PFSK-1 (cell line): ENCODE data around the gene FBXW11.

Experiments used
- FOXP2 ChIP-seq: optimal IDR thresholded peaks from 2 replicates; pipeline ENCODE3; 2011; ENCODE audit warnings: borderline replicate concordance, control low read depth, inconsistent platforms; ENCODE audit not compliant: insufficient read depth; ENCODE audit errors: extremely low read length, extremely low read depth
- POLR2AphosphoS5 ChIP-seq: IDR thresholded peaks from 2 replicates; pipeline ENCODE4 v1.6.1; 2012; ENCODE audit warnings: low read depth, mild to moderate bottlenecking, control low read depth, low read length, moderate library complexity
- SIN3A ChIP-seq: IDR thresholded peaks from 2 replicates; pipeline ENCODE4 v1.6.1; 2012; ENCODE audit warnings: mild to moderate bottlenecking, low read length, moderate library complexity, borderline replicate concordance; ENCODE audit not compliant: insufficient read depth
- TAF1 ChIP-seq: IDR thresholded peaks from 2 replicates; pipeline ENCODE4 v1.6.1; 2012; ENCODE audit warnings: low read length, control low read depth, borderline replicate concordance; ENCODE audit not compliant: insufficient read depth
- TF ChIP-seq, protein P1 (sequence below), 2 experiments: IDR thresholded peaks; 2 replicates each; pipeline versions ENCODE4 v1.6.1 to v1.8.0; 2011 to 2012; ENCODE audit warnings: low read depth in 2 of 2, low read length in 2 of 2, control low read depth in 1 of 2, inconsistent platforms in 1 of 2, mild to moderate bottlenecking in 1 of 2, moderate library complexity in 1 of 2; ENCODE audit not compliant: insufficient read depth in 1 of 2

FBXW11 gene

DNA sequence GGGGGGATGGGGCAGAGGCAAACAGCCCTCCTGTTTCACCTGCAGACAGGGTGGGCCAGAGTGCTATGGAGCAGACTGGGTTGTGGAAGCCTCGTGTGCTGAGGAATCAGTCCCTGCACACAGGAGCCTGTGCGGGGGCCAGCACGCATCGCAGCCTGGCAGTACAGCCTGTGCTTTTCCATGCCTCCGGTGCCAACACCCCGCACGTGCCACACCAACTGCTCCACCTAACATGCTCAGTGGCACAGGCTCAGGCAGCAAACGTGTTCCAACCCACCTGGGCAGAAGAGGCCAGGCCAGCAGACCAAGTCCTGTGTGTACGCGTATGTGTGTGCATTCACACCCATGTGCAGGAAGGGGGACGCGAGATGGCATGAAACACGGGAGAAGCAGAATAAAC is 37.4 kb upstream of the FBXW11 start:
- TF ChIP-seq, protein P1, sequence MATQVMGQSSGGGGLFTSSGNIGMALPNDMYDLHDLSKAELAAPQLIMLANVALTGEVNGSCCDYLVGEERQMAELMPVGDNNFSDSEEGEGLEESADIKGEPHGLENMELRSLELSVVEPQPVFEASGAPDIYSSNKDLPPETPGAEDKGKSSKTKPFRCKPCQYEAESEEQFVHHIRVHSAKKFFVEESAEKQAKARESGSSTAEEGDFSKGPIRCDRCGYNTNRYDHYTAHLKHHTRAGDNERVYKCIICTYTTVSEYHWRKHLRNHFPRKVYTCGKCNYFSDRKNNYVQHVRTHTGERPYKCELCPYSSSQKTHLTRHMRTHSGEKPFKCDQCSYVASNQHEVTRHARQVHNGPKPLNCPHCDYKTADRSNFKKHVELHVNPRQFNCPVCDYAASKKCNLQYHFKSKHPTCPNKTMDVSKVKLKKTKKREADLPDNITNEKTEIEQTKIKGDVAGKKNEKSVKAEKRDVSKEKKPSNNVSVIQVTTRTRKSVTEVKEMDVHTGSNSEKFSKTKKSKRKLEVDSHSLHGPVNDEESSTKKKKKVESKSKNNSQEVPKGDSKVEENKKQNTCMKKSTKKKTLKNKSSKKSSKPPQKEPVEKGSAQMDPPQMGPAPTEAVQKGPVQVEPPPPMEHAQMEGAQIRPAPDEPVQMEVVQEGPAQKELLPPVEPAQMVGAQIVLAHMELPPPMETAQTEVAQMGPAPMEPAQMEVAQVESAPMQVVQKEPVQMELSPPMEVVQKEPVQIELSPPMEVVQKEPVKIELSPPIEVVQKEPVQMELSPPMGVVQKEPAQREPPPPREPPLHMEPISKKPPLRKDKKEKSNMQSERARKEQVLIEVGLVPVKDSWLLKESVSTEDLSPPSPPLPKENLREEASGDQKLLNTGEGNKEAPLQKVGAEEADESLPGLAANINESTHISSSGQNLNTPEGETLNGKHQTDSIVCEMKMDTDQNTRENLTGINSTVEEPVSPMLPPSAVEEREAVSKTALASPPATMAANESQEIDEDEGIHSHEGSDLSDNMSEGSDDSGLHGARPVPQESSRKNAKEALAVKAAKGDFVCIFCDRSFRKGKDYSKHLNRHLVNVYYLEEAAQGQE (IDR thresholded peaks at IDR 0.05; ENCODE audit: insufficient read depth in 1 of 2, low read depth in 2 of 2, low read length in 2 of 2) = no peak
- no peak for TF ChIP-seq FOXP2
- TF ChIP-seq TAF1 = no peak
- TF ChIP-seq POLR2AphosphoS5 = no peak
- TF ChIP-seq SIN3A = no peak

DNA sequence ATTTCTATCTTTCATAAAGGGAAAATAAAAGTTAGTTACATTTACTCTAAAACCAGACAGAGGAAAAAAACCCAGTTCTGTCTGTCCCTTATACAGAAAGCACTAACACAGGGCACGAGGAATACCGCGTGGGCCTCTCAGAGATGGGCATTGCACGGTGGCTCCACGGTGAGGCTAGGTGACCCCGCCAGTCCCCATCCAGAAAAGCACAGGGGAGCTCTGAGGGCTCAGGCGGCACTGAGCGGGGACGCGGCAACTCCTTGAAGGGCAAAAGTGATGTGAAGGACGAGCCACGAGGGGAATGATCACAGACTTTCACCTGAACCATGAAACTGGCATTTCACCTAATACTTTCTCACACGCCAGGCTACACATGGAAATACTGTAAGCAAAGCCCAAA is 35.7 kb upstream of the FBXW11 start:
- TF ChIP-seq TAF1 (no peak), POLR2AphosphoS5 (no peak), FOXP2 (no peak), SIN3A (no peak)
- TF ChIP-seq, protein P1 (IDR thresholded peaks at IDR 0.05; ENCODE audit: insufficient read depth in 1 of 2, low read depth in 2 of 2, low read length in 2 of 2) = no peak

DNA sequence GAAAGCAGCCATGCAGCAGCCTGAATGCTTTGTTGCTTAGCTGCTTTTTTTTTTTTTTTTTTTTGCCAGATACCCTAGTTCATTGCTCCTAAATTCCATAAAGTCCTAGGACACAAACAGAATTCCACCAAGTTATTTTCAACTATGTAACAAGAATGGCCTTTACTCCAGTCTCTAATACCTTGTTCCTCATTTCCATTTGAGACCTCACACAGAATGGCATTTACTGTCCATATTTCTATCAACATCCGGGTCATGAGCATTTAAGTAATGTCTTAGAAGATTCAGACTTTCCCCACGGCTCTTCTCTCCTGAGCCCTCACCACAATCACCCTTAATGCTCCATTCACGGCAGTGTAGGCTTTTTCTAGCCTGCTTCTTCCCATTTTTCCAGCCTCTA is 31.7 kb upstream of the FBXW11 start:
- TF ChIP-seq TAF1 (no peak), FOXP2 (no peak), POLR2AphosphoS5 (no peak), SIN3A (no peak)
- TF ChIP-seq, protein P1 (IDR thresholded peaks at IDR 0.05; ENCODE audit: insufficient read depth in 1 of 2, low read depth in 2 of 2, low read length in 2 of 2) = no peak

DNA sequence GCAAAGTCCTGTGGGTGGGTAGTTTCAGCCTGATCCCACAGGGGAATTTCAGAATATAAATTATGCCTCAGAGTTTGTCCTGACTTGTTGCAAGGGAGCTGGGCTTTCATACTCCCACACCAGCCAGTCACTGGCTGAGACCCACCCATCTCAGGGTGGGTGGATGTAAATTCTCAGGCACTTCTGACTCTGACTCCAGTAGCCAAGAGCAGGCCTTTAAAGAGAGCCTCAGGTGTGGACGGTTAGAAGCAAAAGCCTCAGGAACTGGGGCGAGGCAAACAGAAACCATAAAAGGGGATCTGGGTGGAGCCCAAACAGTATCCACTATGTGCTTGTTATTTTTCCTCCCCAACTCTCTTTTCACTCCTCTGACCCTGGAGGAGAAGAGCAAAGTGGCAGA is 28.6 kb upstream of the FBXW11 start:
- TF ChIP-seq FOXP2 = no peak
- TF ChIP-seq, protein P1 (IDR thresholded peaks at IDR 0.05; ENCODE audit: insufficient read depth in 1 of 2, low read depth in 2 of 2, low read length in 2 of 2) = no peak
- no peak for TF ChIP-seq TAF1
- TF ChIP-seq POLR2AphosphoS5 = no peak
- no peak for TF ChIP-seq SIN3A
